SK-N-SH (cell line): Measurements from ENCODE around the gene ZNF429. TPM values are rescaled to one million over a fixed set of nuclear protein-coding genes. Genes with fewer than 3 reads are reported as not detected.
"Not testable (repeated sequence)": the region's sequence is repeated elsewhere in the genome, so short reads cannot be mapped to it uniquely, and the experiment has no call there.

Source experiments
- CTCF ChIA-PET: fragments of 300-600, 350-600 bp; formaldehyde crosslinking; extraction: SDS; loops from one replicate; lab custom pipeline; 2021; lab: Yijun Ruan, JAX
- POLR2A ChIA-PET: fragments of 350-600 bp; sonication (Branson Sonifier 250); formaldehyde crosslinking; extraction: SDS; loops from one replicate; lab custom pipeline; 2020; ENCODE audit warnings: antibody characterized with exemption, inconsistent platforms; lab: Yijun Ruan, JAX
- DNase-seq: peaks from one replicate; pipeline ENCODE4 v3.0.0; 2012
- H2AFZ ChIP-seq: fragments of 200-600 bp; sonication (generic); 2 replicates; pipeline ENCODE4 v1.8.1; 2016; ENCODE audit warnings: antibody characterized with exemption, mild to moderate bottlenecking, low read depth
- H3F3A ChIP-seq: fragments of 200-600 bp; sonication (generic); replicated peaks from 2 replicates; pipeline ENCODE3; 2016; ENCODE audit warnings: antibody characterized with exemption, mild to moderate bottlenecking; ENCODE audit not compliant: insufficient read depth
- H3K27ac ChIP-seq, 2 experiments: fragments of 200-500 bp in 1 of 2; fragments of 200-600 bp in 1 of 2; sonication (Bioruptor generic) in 1 of 2; sonication (generic), shearing (Covaris generic) in 1 of 2; 2 replicates each; pipeline versions ENCODE4 v1.5.1 to v1.6.1; 2014 to 2016; ENCODE audit warnings: low read depth in 2 of 2, inconsistent platforms in 1 of 2, low read length in 1 of 2, mild to moderate bottlenecking in 1 of 2, mixed read lengths in 1 of 2
- H3K27me3 ChIP-seq: fragments of 200-600 bp; sonication (generic), shearing (Covaris generic); 2 replicates; pipeline ENCODE4 v1.6.1; 2016; ENCODE audit warnings: mixed run types; ENCODE audit not compliant: insufficient read depth
- H3K36me3 ChIP-seq, 2 experiments: fragments of 200-500 bp in 1 of 2; fragments of 200-600 bp in 1 of 2; sonication (Bioruptor generic) in 1 of 2; sonication (generic) in 1 of 2; replicated peaks in 1 of 2; 2 replicates each; pipeline versions ENCODE3 to v1.5.1; 2014 to 2016; ENCODE audit warnings: low read length in 1 of 2, mild to moderate bottlenecking in 1 of 2; ENCODE audit not compliant: insufficient read depth in 2 of 2, control insufficient read depth in 1 of 2
- H3K4me1 ChIP-seq, 2 experiments: fragments of 200-500 bp in 1 of 2; fragments of 200-600 bp in 1 of 2; sonication (Bioruptor generic) in 1 of 2; sonication (generic), shearing (Covaris generic) in 1 of 2; 2 replicates each; pipeline versions ENCODE4 v1.5.1 to v1.6.1; 2014 to 2016; ENCODE audit warnings: low read depth in 1 of 2, low read length in 1 of 2, mixed run types in 1 of 2; ENCODE audit not compliant: insufficient read depth in 2 of 2, control insufficient read depth in 1 of 2
- H3K4me2 ChIP-seq: fragments of 200-600 bp; sonication (generic), shearing (Covaris generic); 2 replicates; pipeline ENCODE4 v1.6.1; 2017; ENCODE audit warnings: mixed run types
- H3K4me3 ChIP-seq, 2 experiments: fragments of 200-500 bp in 1 of 2; fragments of 200-600 bp in 1 of 2; sonication (Bioruptor generic) in 1 of 2; sonication (generic), shearing (Covaris generic) in 1 of 2; 2 replicates each; pipeline versions ENCODE4 v1.5.1 to v1.8.1; 2014 to 2016; ENCODE audit warnings: low read depth in 2 of 2, inconsistent platforms in 1 of 2, low read length in 1 of 2, mild to moderate bottlenecking in 1 of 2, mixed read lengths in 1 of 2, moderate library complexity in 1 of 2
- H3K79me2 ChIP-seq: fragments of 200-600 bp; sonication (generic); 2 replicates; pipeline ENCODE4 v1.8.1; 2017; ENCODE audit warnings: mild to moderate bottlenecking; ENCODE audit not compliant: insufficient read depth
- H3K9ac ChIP-seq: fragments of 200-600 bp; sonication (generic); 2 replicates; pipeline ENCODE4 v1.6.1; 2017; ENCODE audit warnings: mixed run types
- H3K9me2 ChIP-seq: fragments of 200-600 bp; sonication (generic); 2 replicates; pipeline ENCODE4 v1.6.1; 2017; ENCODE audit warnings: mixed run types
- H3K9me3 ChIP-seq: fragments of 200-600 bp; sonication (generic); 2 replicates; pipeline ENCODE4 v1.6.1; 2017; ENCODE audit warnings: mixed run types, mild to moderate bottlenecking, moderate library complexity
- H4K20me1 ChIP-seq: fragments of 200-600 bp; sonication (generic); 2 replicates; pipeline ENCODE4 v1.6.1; 2017; ENCODE audit warnings: mild to moderate bottlenecking, mixed run types; ENCODE audit not compliant: insufficient read depth
- CHD2 ChIP-seq: fragments of 150-350 bp; IDR thresholded peaks from 2 replicates; pipeline ENCODE4 v1.6.1; 2018; ENCODE audit warnings: low read length; ENCODE audit not compliant: partially characterized antibody
- EP300 ChIP-seq, 2 experiments: IDR thresholded peaks; 2 replicates each; pipeline versions ENCODE4 v1.4.0 to v1.6.1; 2012; ENCODE audit warnings: borderline replicate concordance in 1 of 2, low read depth in 1 of 2, low read length in 1 of 2
- EZH2phosphoT487 ChIP-seq: fragments of 200-600 bp; sonication (generic); IDR thresholded peaks from 2 replicates; pipeline ENCODE4 v1.6.1; 2017; ENCODE audit warnings: low read depth, mixed run types, mild to moderate bottlenecking, antibody characterized with exemption, moderate library complexity, borderline replicate concordance
- FOXM1 ChIP-seq: IDR thresholded peaks from 2 replicates; pipeline ENCODE4 v1.4.0; 2012; ENCODE audit warnings: low read depth, mild to moderate bottlenecking
- GABPA ChIP-seq: IDR thresholded peaks from 2 replicates; pipeline ENCODE4 v1.4.0; 2012; ENCODE audit warnings: low read depth, mild to moderate bottlenecking
- JUND ChIP-seq: IDR thresholded peaks from 2 replicates; pipeline ENCODE4 v1.4.0; 2012
- MEF2A ChIP-seq: IDR thresholded peaks from 2 replicates; pipeline ENCODE4 v1.4.0; 2012; ENCODE audit warnings: low read depth, borderline replicate concordance
- NRF1 ChIP-seq: IDR thresholded peaks from 2 replicates; pipeline ENCODE4 v1.6.1; 2012; ENCODE audit warnings: low read depth, mild to moderate bottlenecking, low read length
- POLR2AphosphoS5 ChIP-seq: IDR thresholded peaks from 2 replicates; pipeline ENCODE4 v1.6.1; 2012; ENCODE audit warnings: low read depth, low read length
- RCOR1 ChIP-seq: fragments of 150-350 bp; IDR thresholded peaks from 2 replicates; pipeline ENCODE4 v1.6.1; 2017; ENCODE audit warnings: antibody characterized with exemption, low read length
- TAF1 ChIP-seq: IDR thresholded peaks from 2 replicates; pipeline ENCODE4 v1.6.1; 2012; ENCODE audit warnings: low read depth, mild to moderate bottlenecking, low read length, moderate library complexity, borderline replicate concordance
- YY1 ChIP-seq: IDR thresholded peaks from 2 replicates; pipeline ENCODE4 v1.4.0; 2012; ENCODE audit warnings: low read depth, mild to moderate bottlenecking
- WGBS: methylation state at CpG from one replicate; pipeline ENCODE4 v1.1.6; 2017; ENCODE audit warnings: low lambda C conversion rate; 5-methylcytosine and 5-hydroxymethylcytosine counted together
- polyA plus RNA-seq, 3 experiments: library from polyadenylated mRNA; depleted of rRNA; stranded (reverse); fragments of >200 nt; gene quantifications; 2 replicates each; pipeline ENCODE4 v1.2.3, GENCODE V29; 2012
- TF ChIP-seq, protein P1 (sequence below): IDR thresholded peaks from 2 replicates; pipeline ENCODE4 v1.4.0; 2012; ENCODE audit warnings: low read depth, borderline replicate concordance
- TF ChIP-seq, protein P2 (sequence below): IDR thresholded peaks from 2 replicates; pipeline ENCODE4 v1.4.0; 2012; ENCODE audit warnings: low read depth, borderline replicate concordance

The ZNF429 gene
- polyA plus RNA-seq, 1 of the 3 experiments (the other 2 are of a cell fraction) = 5.6 TPM

DNA sequence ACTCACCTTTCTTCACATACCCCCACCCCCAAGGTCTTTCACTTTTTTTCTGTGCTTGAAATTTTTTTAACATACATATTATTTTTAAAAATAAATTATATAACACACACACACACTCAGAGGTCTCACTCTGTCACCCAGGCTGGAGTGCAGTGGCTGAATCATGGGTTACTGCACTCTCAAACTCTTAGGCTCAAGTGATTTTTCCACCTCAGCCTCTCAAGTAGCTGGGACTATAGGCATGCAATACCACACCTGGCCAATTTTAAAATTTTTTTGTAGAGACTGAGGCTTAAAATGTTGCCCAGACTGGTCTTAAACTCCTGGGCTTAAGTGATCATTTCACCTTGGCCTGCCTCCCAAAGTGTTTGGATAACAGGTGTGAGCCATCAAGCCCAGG lies 32.9 kb upstream of the ZNF429 start:
- Histone ChIP-seq H3F3A (no peaks in the 10 kb centered on the region), H3K27ac (no peak overlapping the region), H3K4me3 (no peak overlapping the region), H3K27me3 (no peaks in the 10 kb centered on the region), H3K79me2 (no peaks in the 10 kb centered on the region), H2AFZ (no peak overlapping the region), H3K4me1 (no peaks in the 10 kb centered on the region), H3K36me3 (no peaks in the 10 kb centered on the region), H3K4me2 (no peak overlapping the region), H4K20me1 (no peaks in the 10 kb centered on the region), H3K9ac (no peak overlapping the region), H3K9me2 (no peaks in the 10 kb centered on the region), H3K9me3 (no peaks in the 10 kb centered on the region)
- no peak for TF ChIP-seq RCOR1
- no peak for TF ChIP-seq GABPA
- TF ChIP-seq, protein P1, sequence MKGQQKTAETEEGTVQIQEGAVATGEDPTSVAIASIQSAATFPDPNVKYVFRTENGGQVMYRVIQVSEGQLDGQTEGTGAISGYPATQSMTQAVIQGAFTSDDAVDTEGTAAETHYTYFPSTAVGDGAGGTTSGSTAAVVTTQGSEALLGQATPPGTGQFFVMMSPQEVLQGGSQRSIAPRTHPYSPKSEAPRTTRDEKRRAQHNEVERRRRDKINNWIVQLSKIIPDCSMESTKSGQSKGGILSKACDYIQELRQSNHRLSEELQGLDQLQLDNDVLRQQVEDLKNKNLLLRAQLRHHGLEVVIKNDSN = no peak
- TF ChIP-seq TAF1 = no peak
- no peak for DNase-seq
- CTCF ChIA-PET = no interaction called here
- POLR2A ChIA-PET = interaction anchor here (1.1 kb wide), 1 partner anchor 143 kb away, joined by 3 read pairs; the partner anchor contains the start of gene ZNF708

DNA sequence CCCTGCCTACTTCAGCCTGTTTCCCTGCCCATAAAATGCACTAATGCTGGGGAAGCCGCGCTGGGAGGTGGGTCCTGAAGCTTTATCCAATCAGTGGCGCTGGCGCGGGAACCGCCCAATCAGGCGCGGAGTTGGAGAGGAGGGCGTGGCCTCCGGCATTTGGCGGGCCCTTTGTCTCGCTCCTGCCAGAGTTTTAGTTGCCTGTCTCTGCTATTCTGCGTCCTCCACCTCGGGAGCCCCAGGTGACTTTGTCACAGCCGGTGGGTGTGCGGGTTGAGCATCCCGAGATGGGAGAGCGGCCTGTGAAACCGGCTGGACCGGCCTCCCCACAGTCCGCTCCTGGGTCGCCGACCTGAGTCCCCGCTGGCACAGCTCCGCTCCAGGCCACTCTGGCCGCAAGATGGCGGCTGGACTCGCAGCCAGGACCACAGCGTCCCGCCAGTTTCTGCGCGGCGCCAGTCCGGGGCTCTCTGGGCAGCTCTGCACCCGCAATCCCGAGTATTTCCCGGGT lies 30.7 kb upstream of the ZNF429 start:
- no peaks in the 10 kb centered on the region for H3K9me2 ChIP-seq
- no peaks in the 10 kb centered on the region for H3F3A ChIP-seq
- no peaks in the 10 kb centered on the region for H3K9me3 ChIP-seq
- no peak overlapping the region for H3K27ac ChIP-seq
- TF ChIP-seq GABPA (no peak), EZH2phosphoT487 (no peak), EP300 (IDR thresholded peaks at IDR 0.05; ENCODE audit: borderline replicate concordance in 1 of 2, low read depth in 1 of 2, low read length in 1 of 2) (no peak), FOXM1 (no peak), MEF2A (no peak), YY1 (no peak), RCOR1 (no peak), NRF1 (no peak), JUND (no peak), POLR2AphosphoS5 (no peak), CHD2 (no peak)
- TF ChIP-seq, protein P1 = no peak
- TF ChIP-seq, protein P2, sequence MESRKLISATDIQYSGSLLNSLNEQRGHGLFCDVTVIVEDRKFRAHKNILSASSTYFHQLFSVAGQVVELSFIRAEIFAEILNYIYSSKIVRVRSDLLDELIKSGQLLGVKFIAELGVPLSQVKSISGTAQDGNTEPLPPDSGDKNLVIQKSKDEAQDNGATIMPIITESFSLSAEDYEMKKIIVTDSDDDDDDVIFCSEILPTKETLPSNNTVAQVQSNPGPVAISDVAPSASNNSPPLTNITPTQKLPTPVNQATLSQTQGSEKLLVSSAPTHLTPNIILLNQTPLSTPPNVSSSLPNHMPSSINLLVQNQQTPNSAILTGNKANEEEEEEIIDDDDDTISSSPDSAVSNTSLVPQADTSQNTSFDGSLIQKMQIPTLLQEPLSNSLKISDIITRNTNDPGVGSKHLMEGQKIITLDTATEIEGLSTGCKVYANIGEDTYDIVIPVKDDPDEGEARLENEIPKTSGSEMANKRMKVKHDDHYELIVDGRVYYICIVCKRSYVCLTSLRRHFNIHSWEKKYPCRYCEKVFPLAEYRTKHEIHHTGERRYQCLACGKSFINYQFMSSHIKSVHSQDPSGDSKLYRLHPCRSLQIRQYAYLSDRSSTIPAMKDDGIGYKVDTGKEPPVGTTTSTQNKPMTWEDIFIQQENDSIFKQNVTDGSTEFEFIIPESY = no peak
- H3K36me3 ChIP-seq = no peaks in the 10 kb centered on the region
- H3K4me2 ChIP-seq = no peak overlapping the region
- H3K27me3 ChIP-seq = no peaks in the 10 kb centered on the region
- H3K4me1 ChIP-seq = no peaks in the 10 kb centered on the region
- ChIA-PET POLR2A (interaction anchor here (0.6 to 1.3 kb wide), 4 partner anchors 11 to 377 kb away, joined by 3 to 12 read pairs (median 4); partner anchors contain the start of gene ZNF429), CTCF (interaction anchor here (1.0 to 2.5 kb wide), 3 partner anchors 9 to 230 kb away, joined by 3 to 11 read pairs (median 4); no protein-coding TSS in a partner anchor)
- H3K79me2 ChIP-seq = no peaks in the 10 kb centered on the region
- peak; percentile 90 for DNase-seq
- H2AFZ ChIP-seq = no peak overlapping the region
- 8% methylated on average over 13 of the region's 37 CpGs for WGBS
- H3K4me3 ChIP-seq = peak overlapping the region; percentile 41; a peak in 3 of 4 replicates
- no peak overlapping the region for H3K9ac ChIP-seq
- no peaks in the 10 kb centered on the region for H4K20me1 ChIP-seq

DNA sequence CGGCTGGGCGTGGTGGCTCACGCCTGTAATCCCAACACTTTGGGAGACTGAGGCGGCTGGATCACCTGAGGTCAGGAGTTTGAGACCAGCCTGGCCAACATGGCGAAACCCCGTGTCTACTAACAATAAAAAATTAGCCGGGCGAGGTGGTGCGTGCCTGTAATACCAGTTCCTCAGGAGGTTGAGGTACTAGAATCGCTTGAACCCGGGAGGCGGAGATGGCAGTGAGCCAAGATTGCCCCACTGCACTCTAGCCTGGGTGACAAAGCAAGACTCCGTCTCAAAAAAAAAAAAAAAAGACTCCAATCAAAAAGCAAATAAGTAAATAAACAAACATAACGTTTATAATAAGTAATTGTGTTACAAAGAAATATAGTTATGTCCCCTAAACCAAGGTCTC lies 23.0 kb upstream of the ZNF429 start:
- H3K4me1 ChIP-seq, H3K9me2 ChIP-seq, DNase-seq, H2AFZ ChIP-seq, H3K9me3 ChIP-seq, H3K4me2 ChIP-seq, H3F3A ChIP-seq, POLR2A ChIA-PET, H3K9ac ChIP-seq, H3K36me3 ChIP-seq, H3K27ac ChIP-seq, H4K20me1 ChIP-seq, H3K79me2 ChIP-seq, H3K4me3 ChIP-seq, H3K27me3 ChIP-seq: not testable (repeated sequence)
- CTCF ChIA-PET = interaction anchor here (0.6 to 2.7 kb wide), 10 partner anchors 7 to 281 kb away, joined by 3 to 48 read pairs (median 16); partner anchors contain the start of gene ZNF429
- 83% methylated on average over 14 of the region's 14 CpGs for WGBS
